HepG2 (cell line): Measurements from ENCODE around the gene TM4SF20.

Source experiments
- ATF6 ChIP-seq: sonication (generic); formaldehyde crosslinking; conservative IDR thresholded peaks from 2 replicates; pipeline ENCODE4 v1.4.0; 2020; ENCODE audit warnings: missing genetic modification reagents
- ERF ChIP-seq: IDR thresholded peaks from 2 replicates; pipeline ENCODE4 v1.6.1; 2018; ENCODE audit warnings: missing biosample characterization, missing genetic modification reagents
- FOXJ3 ChIP-seq: sonication (generic); formaldehyde crosslinking; IDR thresholded peaks from 2 replicates; pipeline ENCODE4 v1.4.0; 2020; ENCODE audit warnings: missing genetic modification reagents, mild to moderate bottlenecking, borderline replicate concordance
- GABPB1 ChIP-seq: IDR thresholded peaks from 2 replicates; pipeline ENCODE4 v1.6.1; 2016; ENCODE audit warnings: mild to moderate bottlenecking, missing genetic modification reagents, moderate library complexity, missing compliant biosample characterization
- IRF1 ChIP-seq: sonication (generic); formaldehyde crosslinking; IDR thresholded peaks from 2 replicates; pipeline ENCODE4 v1.4.0; 2020; ENCODE audit warnings: low read depth, mild to moderate bottlenecking, missing genetic modification reagents
- JUND ChIP-seq: sonication (generic); formaldehyde crosslinking; IDR thresholded peaks from 2 replicates; pipeline ENCODE4 v1.8.0; 2022; ENCODE audit warnings: mild to moderate bottlenecking, missing genetic modification reagents
- ZEB1 ChIP-seq: IDR thresholded peaks from 2 replicates; pipeline ENCODE4 v1.6.1; 2012; ENCODE audit warnings: mild to moderate bottlenecking, low read depth, inconsistent platforms; ENCODE audit not compliant: insufficient replicate concordance
- ZNF350 ChIP-seq: sonication (generic); formaldehyde crosslinking; IDR thresholded peaks from 2 replicates; pipeline ENCODE4 v1.4.0; 2020; ENCODE audit warnings: mild to moderate bottlenecking, low read depth, missing genetic modification reagents, borderline replicate concordance

- TF ChIP-seq IRF1 (CRISPR knock-in tag), result no peak
- TF ChIP-seq FOXJ3 (CRISPR knock-in tag), result no peak
- no peak for TF ChIP-seq ATF6 (CRISPR knock-in tag)
- TF ChIP-seq ZNF350, result no peak
- no peak for TF ChIP-seq ERF (CRISPR knock-in tag)
- TF ChIP-seq GABPB1, result no peak
- TF ChIP-seq JUND (CRISPR knock-in tag), result no peak
- TF ChIP-seq ZEB1, result no peak
Observed at GRCh38 chr2:227389661-227390060, 10.6 kb upstream of the TM4SF20 start.
